Measurements from ENCODE around the gene TTC29. TPM values are rescaled to one million over a fixed set of nuclear protein-coding genes. Genes with fewer than 3 reads are reported as not detected.
"Not testable (repeated sequence)": the region's sequence is repeated elsewhere in the genome, so short reads cannot be mapped to it uniquely, and the experiment has no call there.

The TTC29 gene
- total RNA-seq, 1 donor from 2014 or later, result not detected

DNA sequence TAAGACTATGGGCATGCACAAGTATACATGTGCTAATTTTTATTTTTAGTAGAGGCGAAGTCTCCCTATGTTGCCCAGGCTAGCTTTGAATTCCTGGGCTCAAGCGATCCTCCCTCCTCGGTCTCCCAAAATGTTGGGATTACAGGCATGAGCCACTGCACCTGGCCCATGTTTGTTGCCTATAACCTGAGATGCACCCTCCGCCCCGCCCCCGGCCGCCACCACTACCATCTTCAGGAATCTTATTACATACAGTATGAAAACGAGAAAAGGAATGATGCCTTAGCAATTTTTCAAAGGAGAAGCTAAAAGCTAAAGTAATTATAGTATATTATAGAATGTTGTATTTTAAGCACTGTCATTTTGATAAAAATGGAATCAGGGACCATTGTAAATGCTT, 245.8 kb downstream of the TTC29 start:
- no peak for ATAC-seq
- no peaks in the 10 kb centered on the region for H3K4me1 ChIP-seq
- no peak for TF ChIP-seq CTCF (IDR thresholded peaks at IDR 0.05)
- no peak for DNase-seq
- H3K9me3 ChIP-seq, result no peaks in the 10 kb centered on the region
- H3K27ac ChIP-seq, result no peak overlapping the region
- no peaks in the 10 kb centered on the region for H3K36me3 ChIP-seq
- H3K4me3 ChIP-seq, result no peak overlapping the region
- intact Hi-C loops (cut with DNase I), result no loop called here
- H3K27me3 ChIP-seq, result no peaks in the 10 kb centered on the region

DNA sequence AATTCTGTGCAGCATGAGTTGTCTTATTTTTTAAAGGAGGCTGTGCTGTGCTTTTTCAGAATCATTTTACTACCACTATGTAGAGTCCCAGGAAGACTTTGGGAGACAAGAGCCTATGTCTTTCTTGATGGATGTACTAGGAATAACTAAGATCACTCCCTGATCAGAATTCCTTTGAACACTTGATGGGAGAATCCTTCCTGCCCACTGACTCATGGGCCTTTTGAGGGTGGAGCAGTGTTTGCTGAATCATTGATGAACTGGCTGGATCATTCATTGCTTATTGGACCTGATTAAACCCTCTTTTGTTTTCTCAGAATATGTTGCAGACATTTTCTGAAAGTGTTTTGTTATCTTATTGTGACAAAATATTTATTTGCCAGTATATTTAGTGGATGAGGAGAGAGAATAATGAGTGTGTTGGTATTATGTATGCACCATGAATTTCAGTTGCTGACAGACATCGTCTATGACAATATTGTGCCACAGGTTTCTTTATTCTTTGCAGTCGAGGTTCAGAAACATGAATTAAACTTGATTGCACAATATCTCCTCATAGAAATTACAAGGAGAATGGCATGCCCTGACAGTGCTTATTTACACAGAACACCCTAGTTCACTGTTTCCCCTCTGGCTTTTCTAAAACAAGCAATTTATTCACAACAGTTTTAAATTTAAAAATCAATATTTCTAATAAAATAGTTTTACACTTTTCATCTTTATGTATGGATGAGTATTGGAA, 270.7 kb downstream of the TTC29 start:
- intact Hi-C loops (cut with DNase I), result no loop called here
- no peak for ATAC-seq
- Histone ChIP-seq H3K27ac (no peak overlapping the region), H3K4me1 (no peaks in the 10 kb centered on the region), H3K27me3 (no peaks in the 10 kb centered on the region), H3K9me3 (no peaks in the 10 kb centered on the region), H3K36me3 (no peaks in the 10 kb centered on the region), H3K4me3 (no peak overlapping the region)
- no peak for TF ChIP-seq CTCF (IDR thresholded peaks at IDR 0.05)
- DNase-seq, result no peak

DNA sequence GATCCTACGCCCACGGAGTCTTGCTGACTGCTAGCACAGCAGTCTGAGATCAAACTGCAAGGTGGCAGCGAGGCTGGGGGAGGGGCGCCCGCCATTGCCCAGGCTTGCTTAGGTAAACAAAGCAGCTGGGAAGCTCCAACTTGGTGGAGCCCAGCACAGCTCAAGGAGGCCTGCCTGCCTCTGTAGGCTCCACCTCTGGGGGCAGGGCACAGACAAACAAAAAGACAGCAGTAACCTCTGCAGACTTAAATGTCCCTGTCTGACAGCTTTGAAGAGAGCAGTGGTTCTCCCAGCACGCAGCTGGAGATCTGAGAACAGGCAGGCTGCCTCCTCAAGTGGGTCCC, 281.7 kb downstream of the TTC29 start:
- DNase-seq; H3K27ac ChIP-seq; H3K27me3 ChIP-seq; H3K9me3 ChIP-seq; H3K4me3 ChIP-seq; H3K36me3 ChIP-seq; H3K4me1 ChIP-seq; ATAC-seq; intact Hi-C loops (cut with DNase I): not testable (repeated sequence)

GRCh38 chr4:146661367-146661766, 284.3 kb downstream of the TTC29 start:
- Histone ChIP-seq H3K36me3 (no peaks in the 10 kb centered on the region), H3K27ac (no peak overlapping the region), H3K9me3 (no peaks in the 10 kb centered on the region), H3K27me3 (peaks cover 12% of the 10 kb centered on the region), H3K4me3 (no peak overlapping the region), H3K4me1 (no peaks in the 10 kb centered on the region)
- DNase-seq, result no peak
- ATAC-seq, result no peak
- no peak for TF ChIP-seq CTCF (IDR thresholded peaks at IDR 0.05)
- intact Hi-C loops (cut with DNase I), result no loop called here
